ENCODE data around the gene CCDC61.

CCDC61 gene

GRCh38 chr19:45973553-45974338 is 21.5 kb upstream of the CCDC61 start, which contains the start of gene NOVA2:
Gene NOVA2 (minus strand): TSS chr19:45973865. CDS start chr19:45973351, 514 bp downstream.
- peak in 55 of 56 donors; percentile 10 to 96 (median 81) for DNase-seq

- DNase-seq: peak in 1 of 56 donors; percentile 37
These were observed 19.8 kb upstream of the CCDC61 start for GRCh38 chr19:45975306-45976070.

- peak in 38 of 56 donors; percentile 6 to 85 (median 52) for DNase-seq
These were observed 19.1 kb upstream of the CCDC61 start for GRCh38 chr19:45976178-45976577.

GRCh38 chr19:45978156-45978555 is 17.1 kb upstream of the CCDC61 start:
- no peak for DNase-seq

GRCh38 chr19:45981350-45981749 is 13.9 kb upstream of the CCDC61 start:
- peak in 12 of 56 donors; percentile 3 to 48 (median 20) for DNase-seq

- DNase-seq: no peak
These were observed 9.9 kb upstream of the CCDC61 start for GRCh38 chr19:45985321-45985720.

GRCh38 chr19:45990113-45990728 is 5.0 kb upstream of the CCDC61 start:
- DNase-seq: no peak

- no peak for DNase-seq
These were observed 740 bp upstream of the CCDC61 start for GRCh38 chr19:45994456-45994997.

- DNase-seq: no peak
These were observed 583 bp downstream of the CCDC61 start for GRCh38 chr19:45995715-45996385.

- DNase-seq: no peak
These were observed 1.7 kb downstream of the CCDC61 start for GRCh38 chr19:45996933-45997332.

GRCh38 chr19:45998834-45999233 is 3.6 kb downstream of the CCDC61 start:
- DNase-seq: no peak

GRCh38 chr19:45999653-46000121 is 4.4 kb downstream of the CCDC61 start:
- DNase-seq: peak in 41 of 56 donors; percentile 5 to 84 (median 37)

- peak in 52 of 56 donors; percentile 8 to 87 (median 66) for DNase-seq
These were observed 5.4 kb downstream of the CCDC61 start for GRCh38 chr19:46000491-46001246.

GRCh38 chr19:46002678-46003275 is 7.5 kb downstream of the CCDC61 start:
- no peak for DNase-seq

- DNase-seq: no peak
These were observed 11.1 kb downstream of the CCDC61 start for GRCh38 chr19:46006411-46006810.

GRCh38 chr19:46009530-46010510 is 14.6 kb downstream of the CCDC61 start:
- peak in 50 of 56 donors; percentile 14 to 86 (median 66) for DNase-seq

- no peak for DNase-seq
These were observed 19.3 kb downstream of the CCDC61 start for GRCh38 chr19:46014534-46014933.

Data from nucleus accumbens (tissue), 56 donors.